GM18868 (cell line): ENCODE results near the gene NXPE2.
"Not testable (repeated sequence)": the region's sequence is repeated elsewhere in the genome, so short reads cannot be mapped to it uniquely, and the experiment has no call there.

Source experiments
- ATAC-seq: cut with Tn5 transposase; IDR thresholded peaks from one replicate; pipeline ENCODE4 v1.9.1; 2021; ENCODE audit warnings: mild to moderate bottlenecking, moderate library complexity; ENCODE audit not compliant: unreplicated experiment

The NXPE2 gene

DNA sequence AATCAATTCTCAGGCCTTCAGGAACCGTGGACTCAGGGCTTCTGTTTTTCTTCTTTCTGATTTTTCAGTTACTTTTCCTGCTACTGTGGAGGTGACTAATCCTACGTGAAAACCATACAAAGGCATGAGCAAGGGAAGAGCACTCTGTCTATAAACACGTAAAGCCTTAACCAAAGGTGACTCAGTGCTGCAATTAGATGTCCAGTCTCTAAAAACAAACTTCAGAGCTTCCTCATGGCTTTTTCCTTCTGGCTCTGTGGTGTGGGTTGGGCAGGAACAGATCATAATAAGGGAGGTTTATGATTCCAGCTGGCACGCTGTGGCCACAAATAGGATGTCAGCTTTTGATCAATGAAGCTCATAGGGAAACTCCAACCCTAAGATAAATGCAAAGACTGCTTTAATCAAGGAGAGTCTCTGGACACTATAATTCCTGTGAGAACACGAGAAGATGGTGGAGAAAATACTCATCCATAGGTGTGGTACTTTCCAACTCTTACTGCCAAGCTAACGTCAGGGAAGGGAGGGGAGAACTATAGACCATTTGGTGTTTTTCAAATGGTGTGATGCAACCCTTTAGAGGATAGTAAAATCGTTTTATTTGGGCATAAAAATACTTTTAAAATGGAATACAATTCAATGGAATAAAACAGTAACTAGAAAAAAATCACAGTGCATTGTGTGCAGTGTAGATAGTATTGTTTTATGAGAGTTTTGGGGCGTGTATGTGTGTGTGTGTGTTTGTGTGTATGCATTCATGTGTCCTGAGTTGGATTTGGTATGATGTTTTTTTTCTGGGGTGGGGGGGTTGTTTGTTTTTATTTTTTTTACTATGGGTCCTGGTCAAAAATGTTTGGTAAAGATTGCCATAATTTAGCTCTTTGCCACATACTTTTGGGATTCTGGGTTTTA lies at the start of gene NXPE2:
Gene NXPE2 (plus strand): TSS at position 403 of the 912 bp plus-strand sequence. CDS start 49 bp downstream, at position 452.
- no peak for ATAC-seq

DNA sequence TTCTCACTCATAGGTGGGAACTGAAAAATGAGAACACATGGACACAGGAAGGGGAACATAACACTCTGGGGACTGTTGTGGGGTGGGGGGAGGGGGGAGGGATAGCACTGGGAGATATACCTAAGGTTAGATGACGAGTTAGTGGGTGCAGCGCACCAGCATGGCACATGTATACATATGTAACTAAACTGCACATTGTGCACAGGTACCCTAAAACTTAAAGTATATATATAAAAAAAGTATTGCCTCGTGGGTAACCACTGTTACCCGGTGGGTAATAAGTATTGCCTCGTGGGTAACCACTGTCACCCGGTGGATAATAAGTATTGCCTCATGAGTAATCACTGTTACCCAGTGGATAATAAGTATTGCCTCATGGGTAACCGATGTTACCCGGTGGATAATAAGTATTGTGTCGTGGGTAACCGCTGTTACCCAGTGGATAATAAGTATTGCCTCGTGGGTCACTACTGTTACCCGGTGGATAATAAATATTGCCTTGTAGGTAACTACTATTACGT lies 46.8 kb upstream of the NXPE2 start:
- not testable (repeated sequence) for ATAC-seq

DNA sequence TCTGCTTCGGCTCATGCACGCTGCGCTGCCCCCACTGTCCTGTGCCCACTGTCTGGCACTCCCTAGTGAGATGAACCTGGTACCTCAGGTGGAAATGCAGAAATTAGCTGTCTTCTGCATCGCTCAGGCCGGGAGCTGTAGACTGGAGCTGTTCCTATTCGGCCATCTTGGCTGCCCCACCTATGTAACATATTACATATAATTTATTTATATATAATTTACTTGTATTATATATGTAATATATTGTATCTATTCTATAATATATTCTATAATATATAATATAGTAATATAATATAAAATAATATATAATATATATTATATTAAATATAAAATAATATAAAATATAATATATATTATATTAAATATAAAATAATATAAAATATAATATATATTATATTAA lies 38.9 kb upstream of the NXPE2 start:
- not testable (repeated sequence) for ATAC-seq

DNA sequence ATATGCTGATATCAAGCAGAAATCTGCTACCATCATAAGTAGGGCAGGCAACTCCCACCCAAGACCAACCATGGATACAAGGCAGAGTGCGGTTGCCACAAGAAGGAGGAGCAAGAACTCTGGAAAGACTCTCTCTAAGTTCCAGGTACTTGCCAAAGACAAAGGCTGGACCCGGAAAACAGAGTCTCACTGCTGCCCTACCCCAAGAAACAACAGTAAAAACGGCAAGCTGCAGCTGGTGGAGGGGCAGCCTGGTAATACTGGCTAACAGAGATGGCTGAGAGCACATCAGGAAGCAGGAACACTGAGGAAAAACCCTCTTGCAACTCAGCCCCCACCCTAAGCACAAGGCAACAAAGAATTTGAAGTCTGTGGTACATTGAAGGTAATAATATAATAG lies 27.7 kb upstream of the NXPE2 start:
- no peak for ATAC-seq

DNA sequence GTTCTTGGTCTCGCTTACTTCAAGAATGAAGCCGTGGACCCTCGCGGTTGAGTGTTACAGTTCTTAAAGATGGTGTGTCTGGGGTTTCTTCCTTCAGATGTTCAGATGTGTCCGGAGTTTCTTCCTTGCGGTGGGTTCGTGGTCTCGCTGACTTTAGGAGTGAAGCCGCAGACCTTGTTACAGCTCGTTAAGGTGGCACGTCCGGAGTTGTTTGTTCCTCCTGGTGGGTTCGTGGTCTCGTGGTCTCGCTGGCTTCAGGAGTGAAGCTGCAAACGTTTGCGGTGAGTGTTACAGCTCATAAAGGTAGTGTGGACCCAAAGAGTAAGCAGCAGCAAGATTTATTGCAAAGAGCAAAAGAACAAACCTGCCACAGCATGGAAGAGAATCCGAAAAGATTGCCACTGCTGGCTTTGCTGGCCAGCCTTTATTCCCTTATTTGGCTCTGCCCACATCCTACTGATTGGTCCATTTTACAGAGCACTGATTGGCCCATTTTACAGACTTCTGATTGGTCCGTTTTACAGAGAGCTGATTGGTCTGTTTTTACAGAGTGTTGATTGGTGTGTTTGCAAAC lies 27.1 kb upstream of the NXPE2 start:
- no peak for ATAC-seq

DNA sequence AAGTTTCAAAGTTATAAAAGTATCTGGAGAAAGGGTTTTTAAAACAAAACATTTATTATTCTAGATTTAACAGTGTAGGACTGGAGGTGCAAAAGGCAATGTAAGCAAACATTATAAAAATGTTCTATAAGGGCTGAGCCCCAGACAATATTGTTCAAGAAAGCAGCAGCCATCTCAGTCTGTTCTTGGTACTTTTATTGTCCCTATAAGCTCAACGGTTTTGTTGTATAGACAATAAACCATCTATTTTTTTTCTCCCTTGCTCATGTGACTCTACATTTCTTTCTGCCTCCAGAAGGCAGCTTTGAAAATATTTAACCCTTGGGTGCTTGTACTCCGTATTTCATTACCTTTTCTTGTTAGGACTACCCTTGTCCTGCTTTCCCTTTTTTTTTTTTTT lies 25.2 kb upstream of the NXPE2 start:
- no peak for ATAC-seq

DNA sequence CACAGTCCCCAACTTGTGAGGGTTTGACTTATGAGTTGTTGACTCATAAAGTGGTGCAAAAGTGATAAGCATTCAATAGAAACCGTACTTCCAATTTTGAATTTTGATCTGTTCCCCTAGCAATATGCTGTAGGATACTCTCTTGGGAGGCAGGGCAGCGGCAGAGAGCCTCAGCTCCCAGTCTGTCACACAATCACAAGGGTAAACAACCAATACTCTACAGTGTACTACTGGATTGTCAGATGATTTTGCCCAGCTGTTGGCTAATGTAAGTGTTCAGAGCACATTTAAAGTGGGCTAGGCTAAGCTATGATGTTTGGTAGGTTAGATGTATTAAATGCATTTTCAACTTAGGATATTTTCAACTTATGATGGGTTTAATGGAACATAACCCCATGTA lies 13.7 kb upstream of the NXPE2 start:
- ATAC-seq = no peak

DNA sequence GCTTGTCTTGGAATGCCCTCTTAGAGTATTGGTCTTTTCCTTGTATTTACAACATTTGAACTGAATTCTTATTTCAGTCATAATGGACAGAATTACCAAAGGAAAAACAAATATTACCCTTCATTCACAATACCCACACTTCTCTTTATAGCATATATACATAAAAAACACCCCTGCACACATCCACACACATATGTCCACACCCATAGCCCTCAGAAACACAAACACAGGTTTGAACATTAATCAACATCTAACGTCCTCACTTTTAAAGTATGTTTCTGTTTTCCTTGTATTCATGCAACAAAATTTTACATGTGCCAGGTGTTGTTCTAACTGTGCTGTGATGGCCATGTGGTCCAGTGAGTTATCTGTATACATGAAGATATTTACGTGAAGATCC lies 11.6 kb upstream of the NXPE2 start:
- no peak for ATAC-seq

DNA sequence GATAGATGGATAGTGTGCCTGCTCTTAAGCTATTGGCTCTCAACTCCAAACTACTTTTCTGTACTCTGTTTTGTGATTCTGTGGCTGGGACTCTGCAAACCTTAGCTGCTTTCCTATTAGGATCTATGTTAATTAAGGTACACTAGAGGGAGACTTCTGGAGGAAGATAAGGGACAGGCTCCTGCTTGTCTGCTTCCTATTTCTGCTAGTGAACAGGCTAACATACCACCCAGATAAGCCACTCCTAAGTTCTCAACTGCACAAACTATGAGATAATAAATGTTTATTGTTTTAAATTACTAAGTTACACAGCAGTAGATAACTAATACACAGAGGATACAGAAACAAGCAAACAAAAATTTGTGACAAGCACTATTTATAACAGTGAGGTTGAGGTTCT lies 10.2 kb upstream of the NXPE2 start:
- ATAC-seq = no peak

DNA sequence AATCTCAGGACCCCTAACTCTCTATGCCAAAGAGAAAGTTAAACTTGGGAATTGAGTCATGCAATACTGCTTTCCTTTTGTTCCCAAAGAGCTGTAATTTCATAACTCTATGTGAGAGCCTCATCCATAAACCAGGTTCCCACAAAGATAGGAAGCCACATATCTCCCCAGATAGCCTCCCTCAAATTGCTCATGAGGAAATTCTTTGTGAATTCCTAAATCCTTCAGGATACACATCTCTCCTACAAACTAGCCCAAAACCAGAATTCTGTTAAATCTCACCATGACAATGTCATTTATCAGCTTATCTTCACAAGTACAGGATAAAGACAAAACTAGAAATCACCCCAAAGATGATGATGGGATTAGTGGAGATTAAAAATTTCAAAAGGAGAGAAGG lies 4.7 kb upstream of the NXPE2 start:
- no peak for ATAC-seq

DNA sequence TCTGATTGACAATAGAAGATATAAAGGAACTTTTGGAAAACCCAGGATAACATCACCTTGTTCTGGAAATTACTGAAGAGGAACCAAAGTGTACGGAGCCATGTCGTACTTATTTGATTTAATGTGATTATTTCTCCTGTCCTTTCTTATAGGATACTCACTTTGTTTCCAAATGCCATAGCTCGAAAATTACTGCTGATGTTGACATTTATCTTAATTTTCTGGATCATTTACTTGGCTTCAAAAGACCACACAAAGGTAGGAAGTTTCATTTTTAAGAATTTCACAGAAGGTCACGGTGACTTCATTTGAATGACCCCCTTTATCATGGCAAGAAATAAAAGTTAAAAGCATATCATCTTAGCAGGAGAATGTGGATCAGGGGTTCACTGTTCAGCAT lies 1.2 kb downstream of the NXPE2 start:
- no peak for ATAC-seq

DNA sequence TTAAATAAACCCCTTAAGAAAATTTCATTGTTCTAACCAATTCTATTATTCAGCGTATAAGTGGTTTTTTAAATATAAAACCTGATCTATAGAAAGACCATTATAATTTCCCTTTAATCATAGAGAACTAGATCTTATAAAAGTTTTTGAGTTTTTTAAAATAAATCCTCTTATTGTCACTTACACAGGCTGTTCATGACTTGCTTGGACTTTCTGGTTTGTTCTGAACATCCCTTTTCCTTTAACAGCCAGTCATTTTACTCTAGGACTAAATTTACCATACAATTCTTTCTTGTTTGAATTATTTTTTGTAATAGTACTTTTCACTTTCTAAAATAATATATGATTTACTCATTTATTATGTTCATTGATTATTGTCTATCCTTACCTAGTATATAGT lies 4.7 kb downstream of the NXPE2 start:
- ATAC-seq = no peak

DNA sequence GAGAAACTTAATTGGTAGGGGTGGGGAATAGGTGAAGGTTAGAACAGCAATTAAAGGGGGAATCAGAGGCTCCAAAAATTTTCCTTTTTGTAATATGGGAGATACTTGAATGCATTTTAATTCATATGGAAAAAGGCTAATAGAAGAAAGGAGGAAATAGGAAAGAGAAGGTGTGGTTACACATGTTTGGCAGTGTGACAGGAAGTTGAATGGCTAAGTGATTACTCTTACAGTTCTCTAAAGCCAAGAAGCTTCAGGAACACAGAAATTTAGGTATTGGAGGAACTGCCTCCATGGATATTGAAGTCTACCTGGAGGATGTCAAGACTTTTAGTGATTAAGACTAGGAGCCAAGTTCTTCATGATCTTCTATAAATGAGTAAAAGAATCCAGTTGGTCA lies 6.3 kb downstream of the NXPE2 start:
- no peak for ATAC-seq

DNA sequence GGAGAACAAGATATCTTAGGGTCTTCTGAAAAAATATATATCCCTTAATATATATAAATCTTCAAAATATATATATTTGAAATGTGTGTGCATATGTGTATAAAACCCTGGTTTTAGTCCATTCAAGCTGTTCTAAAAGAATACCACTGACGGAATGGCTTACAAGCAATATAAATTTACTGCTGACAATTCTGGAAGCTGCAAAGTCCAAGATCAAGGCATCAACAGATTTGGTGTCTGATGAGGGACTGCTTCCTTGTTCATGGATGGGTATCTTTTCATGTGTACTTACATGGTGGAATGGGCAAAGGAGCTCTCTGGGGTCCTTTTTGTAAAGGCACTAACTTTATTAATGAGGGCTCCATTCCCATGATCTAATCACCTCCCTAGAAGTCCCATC lies 6.8 kb downstream of the NXPE2 start:
- ATAC-seq = no peak

DNA sequence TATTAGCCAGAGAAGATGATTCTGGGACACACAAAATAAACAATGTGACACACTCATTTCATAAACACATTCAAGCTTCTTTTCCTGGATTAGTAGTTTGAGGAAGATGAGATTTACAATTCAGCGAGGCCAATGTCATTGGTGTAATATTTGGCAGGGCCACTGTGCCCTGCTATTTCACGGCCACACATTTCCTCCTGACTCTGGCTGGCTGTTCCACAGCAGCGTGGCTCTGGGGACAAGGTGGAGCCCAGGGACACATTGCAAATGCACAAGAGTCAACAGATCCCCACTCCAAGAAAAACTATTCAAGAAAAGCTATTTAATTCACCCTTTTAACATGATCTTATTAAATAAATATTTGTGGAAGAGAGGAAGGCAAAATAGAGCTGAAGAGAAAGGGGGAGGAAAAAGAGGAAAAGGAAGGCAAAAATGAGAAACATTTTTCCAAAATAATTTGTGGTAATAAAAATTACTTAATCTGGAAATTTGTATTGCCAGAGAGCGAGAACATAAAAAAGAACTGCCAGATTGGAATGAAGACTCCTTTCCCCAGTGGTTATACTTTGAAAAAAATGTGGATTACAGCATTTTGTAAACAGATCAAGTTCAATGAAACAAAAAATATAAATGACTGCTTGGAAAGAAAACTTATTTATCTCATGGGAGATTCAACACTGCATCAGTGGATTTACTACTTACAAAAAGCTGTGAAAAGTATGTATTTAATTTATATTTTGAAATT lies 27.1 kb downstream of the NXPE2 start:
- ATAC-seq = no peak

DNA sequence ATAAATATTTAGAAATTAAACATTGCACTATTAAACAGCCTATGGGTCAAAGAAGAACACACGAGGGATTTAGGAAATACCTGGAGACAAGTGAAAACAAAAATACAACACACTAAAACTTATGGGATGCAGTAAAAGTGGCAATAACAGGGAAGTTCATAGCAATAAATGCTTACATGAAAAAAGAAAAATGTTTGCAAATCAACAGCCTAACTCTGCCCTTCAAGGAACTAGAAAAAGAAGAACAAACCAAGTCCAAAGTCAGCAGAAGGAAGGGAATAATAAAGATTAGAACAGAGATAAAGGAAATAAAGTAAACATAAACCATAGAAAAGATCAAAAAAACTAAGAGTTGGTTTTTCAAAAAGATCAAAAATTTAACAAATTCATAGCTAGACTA lies 31.6 kb downstream of the NXPE2 start:
- ATAC-seq = no peak

DNA sequence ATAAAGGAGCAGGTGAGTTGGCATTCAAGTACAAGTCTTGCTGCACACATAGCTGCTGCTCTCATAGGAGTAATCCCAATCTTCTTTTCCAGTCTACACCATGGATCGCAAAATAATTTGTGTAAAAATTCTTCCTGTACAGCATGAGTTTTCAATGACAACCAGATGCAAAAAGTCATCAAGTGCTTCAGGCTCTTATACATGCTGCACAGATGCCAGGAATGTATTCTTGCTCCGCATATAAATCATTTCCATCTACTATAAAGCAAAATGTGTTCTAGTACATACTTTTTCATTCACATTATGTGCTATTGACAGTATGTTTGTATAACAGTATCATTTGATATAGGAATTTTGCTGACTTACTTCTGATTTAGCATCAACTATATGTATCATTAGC lies 35.4 kb downstream of the NXPE2 start:
- no peak for ATAC-seq

DNA sequence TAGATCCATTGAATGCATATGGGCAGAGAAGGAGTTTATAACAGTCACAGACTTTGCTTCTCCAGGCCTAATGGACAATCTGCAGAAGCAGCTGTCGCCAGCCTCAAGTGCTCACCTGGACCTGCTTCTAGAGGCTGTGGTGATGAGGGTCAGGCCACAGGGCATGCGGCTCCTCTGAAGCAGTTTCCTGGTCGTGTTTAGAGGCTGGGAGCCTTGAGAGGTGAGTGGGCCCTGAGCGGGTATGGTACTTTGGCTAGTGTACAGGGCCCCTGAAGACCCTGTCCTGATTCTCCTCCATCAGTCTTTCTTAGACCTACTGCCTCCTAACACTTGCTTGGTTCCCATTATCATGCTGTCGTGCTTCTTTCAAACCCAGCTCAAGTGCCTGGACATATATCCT lies 41.2 kb downstream of the NXPE2 start:
- no peak for ATAC-seq

DNA sequence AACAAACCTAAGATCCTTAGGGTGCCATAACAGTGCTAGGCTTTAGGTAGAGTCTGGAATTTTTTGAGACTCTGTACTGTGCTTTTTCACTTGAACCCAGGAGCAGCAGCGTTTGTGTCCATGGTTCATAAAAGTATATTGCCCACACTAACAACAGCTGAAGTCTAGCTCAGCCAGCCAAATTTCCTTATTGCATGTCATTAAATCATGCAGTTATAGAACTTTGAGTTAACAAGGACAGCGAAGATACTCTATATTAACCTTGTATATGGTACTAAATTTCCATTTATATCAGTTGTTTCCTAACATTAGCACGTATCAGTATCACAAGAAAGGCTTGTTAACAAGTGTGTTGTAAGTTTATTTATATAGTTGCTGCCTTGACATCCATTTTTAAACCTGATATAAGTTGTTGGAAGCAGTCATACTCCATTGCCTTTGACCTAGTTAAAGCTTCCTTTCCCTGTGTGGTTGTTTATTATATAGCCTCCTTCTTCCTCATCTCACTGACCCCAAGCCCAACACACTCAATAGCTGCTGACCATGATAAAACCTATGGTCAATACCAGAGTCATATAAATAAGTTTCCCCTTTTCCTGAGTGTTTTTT lies 46.7 kb downstream of the NXPE2 start:
- no peak for ATAC-seq

DNA sequence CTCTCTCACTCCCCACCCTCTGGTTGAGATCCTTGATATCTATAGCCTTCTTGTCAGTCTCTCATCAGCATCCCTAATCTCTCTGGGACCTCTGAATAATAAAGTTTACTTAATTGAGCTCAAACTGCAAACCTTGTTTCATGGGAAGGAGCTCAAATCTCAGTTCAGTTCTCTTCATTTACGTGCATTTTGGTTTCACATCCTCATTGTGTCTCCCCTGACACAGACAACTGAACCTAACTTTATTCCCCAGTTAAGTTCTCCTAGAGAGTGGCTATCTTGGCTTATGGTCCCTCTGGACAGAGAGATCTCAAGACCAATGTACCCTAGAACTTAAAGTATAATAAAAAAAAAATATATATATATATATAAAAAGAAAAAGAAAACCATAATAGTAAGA lies 47.3 kb downstream of the NXPE2 start:
- no peak for ATAC-seq

DNA sequence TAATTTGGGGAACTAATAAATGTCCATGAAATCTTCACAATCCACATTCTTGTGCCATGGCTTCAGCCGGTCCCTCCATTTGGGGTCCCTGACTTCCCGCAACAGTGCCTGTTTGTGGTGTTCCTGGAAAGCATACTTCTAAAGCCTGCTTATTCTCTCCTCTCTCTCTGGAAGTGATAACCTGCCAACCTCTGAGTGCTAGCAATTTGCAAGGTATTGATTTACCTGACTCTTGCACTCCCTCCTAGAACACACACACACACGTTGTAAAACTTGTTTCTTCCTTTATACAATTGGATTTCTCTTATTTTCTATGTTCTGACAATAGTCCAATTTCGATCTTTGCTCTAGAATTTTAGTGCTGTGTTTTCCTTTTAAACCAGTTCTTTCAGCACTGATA lies 58.5 kb downstream of the NXPE2 start:
- no peak for ATAC-seq
